NCI-H2029 (cell line): ENCODE results near the gene PITPNC1.

Experiments used
- DNase-seq: peaks from one replicate; lab custom pipeline; 2025; lab: John Stamatoyannopoulos, UW

The PITPNC1 gene

DNA sequence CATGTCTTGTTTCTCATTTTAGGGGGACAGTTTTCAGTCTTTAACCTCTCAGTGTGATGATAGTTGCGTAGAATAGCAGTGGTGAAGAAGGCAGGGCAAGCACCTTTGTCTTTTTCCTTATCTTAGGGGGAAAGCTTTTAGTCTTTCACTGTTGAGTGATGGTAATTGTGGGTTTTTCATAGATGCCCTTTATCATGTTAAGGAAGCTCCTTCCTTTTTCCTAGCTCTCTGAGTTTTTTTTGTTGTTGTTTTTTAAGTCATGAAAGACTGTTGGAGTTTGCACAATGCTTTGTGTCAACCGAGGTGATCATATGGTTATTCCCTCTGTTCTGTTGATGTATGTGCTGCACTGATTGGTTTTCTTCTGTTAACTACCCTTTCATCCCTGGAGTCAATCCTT lies 356.4 kb downstream of the PITPNC1 start:
- DNase-seq: no peak

DNA sequence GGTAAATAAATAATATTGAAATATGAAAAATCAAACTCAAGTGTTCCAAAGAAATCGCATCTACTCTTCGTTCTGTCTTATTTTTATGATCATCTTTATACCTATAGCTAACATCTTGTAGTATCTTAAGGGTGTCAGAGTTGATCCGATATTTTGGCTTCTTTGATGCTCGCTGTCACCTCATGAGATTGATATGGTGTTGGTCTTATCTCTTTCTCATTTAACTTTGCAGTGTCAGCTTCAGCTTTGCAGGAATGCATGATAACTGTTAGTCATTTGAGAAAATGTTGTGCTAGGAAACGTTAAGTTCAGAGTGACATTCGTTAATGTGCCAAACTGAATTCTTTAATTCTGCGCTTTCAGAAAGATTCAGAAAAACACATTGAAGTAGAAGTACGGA lies 360.1 kb downstream of the PITPNC1 start:
- no peak for DNase-seq

DNA sequence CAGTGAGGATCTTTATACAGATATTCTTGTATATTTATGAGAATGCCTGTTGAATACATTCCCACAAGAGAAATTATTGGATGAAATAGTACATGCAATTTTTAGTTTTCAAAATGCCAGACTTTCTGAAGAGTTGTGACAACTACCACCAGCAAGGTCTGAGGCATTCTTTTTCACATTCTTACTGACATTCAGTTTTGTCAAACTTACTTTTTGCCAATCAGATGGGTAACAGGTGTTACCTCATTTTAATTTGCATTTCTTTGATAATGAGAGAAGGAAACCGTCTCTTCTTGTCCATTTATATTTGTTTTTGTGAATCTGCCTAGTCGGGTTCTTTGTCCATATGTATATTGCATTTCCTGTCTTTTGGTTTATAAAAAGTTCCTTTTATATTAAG lies 364.9 kb downstream of the PITPNC1 start:
- no peak for DNase-seq
